HepG2 (cell line): ENCODE results near the gene TBRG1. TPM values are rescaled to one million over a fixed set of nuclear protein-coding genes. Genes with fewer than 3 reads are reported as not detected.

Experiments
- HIVEP1 ChIP-seq: sonication (generic); formaldehyde crosslinking; IDR thresholded peaks from 2 replicates; pipeline ENCODE4 v1.4.0; 2020; ENCODE audit warnings: mild to moderate bottlenecking, missing genetic modification reagents
- HMGXB4 ChIP-seq, 2 experiments: sonication (generic) in 1 of 2; formaldehyde crosslinking in 1 of 2; IDR thresholded peaks; 2 replicates each; pipeline versions ENCODE4 v1.4.0 to v1.6.1; 2018 to 2020; ENCODE audit warnings: missing genetic modification reagents in 2 of 2, borderline replicate concordance in 1 of 2, low read depth in 1 of 2, mild to moderate bottlenecking in 1 of 2, missing biosample characterization in 1 of 2
- KDM5A ChIP-seq: fragments of 200-600 bp; sonication (generic); IDR thresholded peaks from 2 replicates; pipeline ENCODE4 v1.7.0; 2018; ENCODE audit warnings: antibody characterized with exemption, mild to moderate bottlenecking, low read length, borderline replicate concordance
- MAZ ChIP-seq, 2 experiments: sonication (generic) in 1 of 2; formaldehyde crosslinking in 1 of 2; IDR thresholded peaks; 2 replicates each; pipeline versions ENCODE4 v1.5.0 to v1.6.1; 2012 to 2020; ENCODE audit warnings: low read depth in 2 of 2, mild to moderate bottlenecking in 2 of 2, borderline replicate concordance in 1 of 2, improper control_type of control experiment in 1 of 2, low read length in 1 of 2, missing genetic modification reagents in 1 of 2, moderate library complexity in 1 of 2
- MYC ChIP-seq: sonication (generic); formaldehyde crosslinking; IDR thresholded peaks from 2 replicates; pipeline ENCODE4 v1.9.0; 2021; ENCODE audit warnings: missing genetic modification reagents, borderline replicate concordance
- SP1 ChIP-seq, 2 experiments: fragments of 450-650 bp in 1 of 2; sonication (generic) in 1 of 2; formaldehyde crosslinking in 1 of 2; IDR thresholded peaks; 2 replicates each; pipeline versions ENCODE4 v1.4.0 to v1.6.1; 2016 to 2020; ENCODE audit warnings: missing genetic modification reagents in 1 of 2
- TBX3 ChIP-seq: fragments of 450-650 bp; IDR thresholded peaks from 2 replicates; pipeline ENCODE4 v1.6.1; 2017; ENCODE audit warnings: antibody characterized with exemption, mild to moderate bottlenecking, inconsistent platforms, borderline replicate concordance
- ZFP1 ChIP-seq: IDR thresholded peaks from 2 replicates; pipeline ENCODE4 v1.6.1; 2016
- ZNF230 ChIP-seq: sonication (generic); formaldehyde crosslinking; IDR thresholded peaks from 2 replicates; pipeline ENCODE4 v1.4.0; 2020; ENCODE audit warnings: mild to moderate bottlenecking, missing genetic modification reagents
- ZNF318 ChIP-seq: sonication (generic); formaldehyde crosslinking; IDR thresholded peaks from 2 replicates; pipeline ENCODE4 v1.4.0; 2020; ENCODE audit warnings: mild to moderate bottlenecking, missing genetic modification reagents
- ZNF547 ChIP-seq: sonication (generic); formaldehyde crosslinking; IDR thresholded peaks from 2 replicates; pipeline ENCODE4 v1.5.1; 2020; ENCODE audit warnings: mild to moderate bottlenecking, missing genetic modification reagents
- ZNF550 ChIP-seq: sonication (generic); formaldehyde crosslinking; IDR thresholded peaks from 2 replicates; pipeline ENCODE4 v1.4.0; 2020; ENCODE audit warnings: mild to moderate bottlenecking, missing genetic modification reagents, borderline replicate concordance
- ZNF572 ChIP-seq: sonication (generic); formaldehyde crosslinking; IDR thresholded peaks from 2 replicates; pipeline ENCODE4 v1.5.1; 2020; ENCODE audit warnings: mild to moderate bottlenecking, missing genetic modification reagents
- ZNF629 ChIP-seq: sonication (generic); formaldehyde crosslinking; conservative IDR thresholded peaks from 2 replicates; pipeline ENCODE4 v1.5.0; 2020; ENCODE audit warnings: missing genetic modification reagents
- ZSCAN25 ChIP-seq: sonication (generic); formaldehyde crosslinking; IDR thresholded peaks from 2 replicates; pipeline ENCODE4 v1.8.0; 2022; ENCODE audit warnings: mild to moderate bottlenecking, missing genetic modification reagents
- polyA plus RNA-seq, 8 experiments: library from polyadenylated mRNA; depleted of rRNA in 3 of 8; stranded (reverse) in 7 of 8; unstranded in 1 of 8; fragments of >200 nt; fragmentation: Illumina TruSeq in 4 of 8; extraction: Trizol in 4 of 8; gene quantifications; 2 replicates each; pipeline versions ENCODE4 v1.2.1 to v1.2.3, GENCODE V29; 2011 to 2016; ENCODE audit warnings: low read depth in 4 of 8, missing spikeins in 1 of 8, mixed read lengths in 1 of 8; ENCODE audit not compliant: insufficient read depth in 1 of 8
- total RNA-seq, 5 experiments: library from RNA; depleted of rRNA; stranded (reverse); fragments of >200 nt; fragmentation: Illumina TruSeq; extraction: Trizol; gene quantifications; 2 replicates each; pipeline ENCODE4 v1.2.3, GENCODE V29; 2016; ENCODE audit warnings: low read depth in 1 of 5

TBRG1 gene
- total and polyA plus RNA-seq, 2 of the 13 experiments (the other 11 are each of a cell fraction or from before 2014, with no cell fraction given): 21.7 to 25.6 TPM

GRCh38 chr11:124673333-124674167 is 50.9 kb downstream of the TBRG1 start, which contains the start of the genes SIAE and SPA17 (continued):
- TF ChIP-seq HMGXB4 (CRISPR knock-in tag; IDR thresholded peaks at IDR 0.05; ENCODE audit: borderline replicate concordance in 1 of 2, low read depth in 1 of 2): peak; percentile 36 to 74; a peak in 1 of 4 replicates
- peak; percentile 57; the same call in 1 of the 2 replicates for TF ChIP-seq KDM5A
- TF ChIP-seq SP1 (IDR thresholded peaks at IDR 0.05): no peak
- TF ChIP-seq SP1 (CRISPR knock-in tag; IDR thresholded peaks at IDR 0.05): peak; percentile 77; the same call in 1 of the 2 replicates
- peak; percentile 68; the same call in 1 of the 2 replicates for TF ChIP-seq ZNF572 (CRISPR knock-in tag)
- TF ChIP-seq ZSCAN25 (CRISPR knock-in tag): no peak
- no peak for TF ChIP-seq ZNF318 (CRISPR knock-in tag)
- peak; percentile 65 for TF ChIP-seq ZNF230 (CRISPR knock-in tag)
- 0 out of 2 replicates have a peak, but pooled peaks have one; percentile 25 for TF ChIP-seq ZNF547 (CRISPR knock-in tag)
- no peak for TF ChIP-seq TBX3
- TF ChIP-seq ZFP1 (CRISPR knock-in tag): peak; percentile 42; the same call in 1 of the 2 replicates
- no peak for TF ChIP-seq ZNF629 (CRISPR knock-in tag)
- TF ChIP-seq HIVEP1: peak; percentile 85; the same call in 1 of the 2 replicates
- TF ChIP-seq MYC (CRISPR knock-in tag): peak; percentile 39; the same call in 1 of the 2 replicates
- TF ChIP-seq ZNF550 (CRISPR knock-in tag): no peak
- peak; percentile 49; the same call in 1 of the 2 replicates for TF ChIP-seq MAZ (IDR thresholded peaks at IDR 0.05; ENCODE audit: borderline replicate concordance, low read depth, low read length)
- peak; percentile 68; the same call in 1 of the 2 replicates for TF ChIP-seq MAZ (CRISPR knock-in tag; IDR thresholded peaks at IDR 0.05; ENCODE audit: low read depth)
